Hepatocyte (in vitro differentiated cells): Measurements from ENCODE around the gene TCP11L1.

Experiments used
- EZH2 ChIP-seq: fragments of 200-600 bp; sonication (generic); IDR thresholded peaks from 2 replicates; pipeline ENCODE4 v1.6.1; 2016; ENCODE audit warnings: antibody characterized with exemption, mild to moderate bottlenecking, borderline replicate concordance
- EZH2phosphoT487 ChIP-seq: fragments of 200-600 bp; sonication (generic); IDR thresholded peaks from one replicate; pipeline ENCODE4 v1.6.1; 2018; ENCODE audit warnings: antibody characterized with exemption, mild to moderate bottlenecking, low read depth, moderate library complexity; ENCODE audit not compliant: unreplicated experiment, severe bottlenecking
- TF ChIP-seq, protein P1 (sequence below): fragments of 200-600 bp; sonication (generic); IDR thresholded peaks from 2 replicates; pipeline ENCODE4 v1.5.1; 2016; ENCODE audit warnings: antibody characterized with exemption, mild to moderate bottlenecking; ENCODE audit not compliant: poor library complexity

DNA sequence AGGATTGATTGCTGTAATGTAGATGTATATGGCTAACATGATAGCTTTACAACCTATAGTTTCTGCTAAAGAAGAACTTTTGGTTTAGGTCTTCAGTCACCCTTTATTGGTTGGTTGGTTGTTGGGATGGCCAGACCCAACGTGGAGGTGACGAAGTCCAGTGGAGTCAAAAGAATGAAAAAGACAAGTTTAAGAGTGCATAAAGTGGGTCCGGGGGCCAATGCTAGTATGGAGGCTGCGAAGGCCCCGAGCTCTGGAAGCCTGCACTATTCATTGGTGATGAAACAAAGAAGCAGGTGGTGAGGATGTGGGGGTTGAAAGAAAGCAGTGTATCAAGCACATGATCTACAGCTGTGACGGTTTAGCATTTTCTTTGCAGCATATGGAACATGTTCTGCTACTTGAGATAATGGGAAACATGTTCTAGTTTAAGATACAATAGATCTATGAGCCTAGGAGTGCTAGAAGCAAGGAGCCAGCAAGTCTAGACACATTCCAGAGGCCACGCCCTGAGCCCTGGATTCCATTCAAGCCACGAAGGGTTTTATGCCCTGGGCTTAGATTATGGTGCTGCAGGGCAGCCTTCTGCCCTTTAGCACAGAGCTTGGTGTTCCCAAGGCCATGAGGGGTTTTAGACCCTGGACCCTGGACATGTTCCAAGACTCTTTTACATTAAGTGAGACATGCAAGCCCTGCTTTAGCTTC, 6.3 kb downstream of the TCP11L1 start:
- TF ChIP-seq EZH2 (no peak), EZH2phosphoT487 (no peak)
- TF ChIP-seq, protein P1, sequence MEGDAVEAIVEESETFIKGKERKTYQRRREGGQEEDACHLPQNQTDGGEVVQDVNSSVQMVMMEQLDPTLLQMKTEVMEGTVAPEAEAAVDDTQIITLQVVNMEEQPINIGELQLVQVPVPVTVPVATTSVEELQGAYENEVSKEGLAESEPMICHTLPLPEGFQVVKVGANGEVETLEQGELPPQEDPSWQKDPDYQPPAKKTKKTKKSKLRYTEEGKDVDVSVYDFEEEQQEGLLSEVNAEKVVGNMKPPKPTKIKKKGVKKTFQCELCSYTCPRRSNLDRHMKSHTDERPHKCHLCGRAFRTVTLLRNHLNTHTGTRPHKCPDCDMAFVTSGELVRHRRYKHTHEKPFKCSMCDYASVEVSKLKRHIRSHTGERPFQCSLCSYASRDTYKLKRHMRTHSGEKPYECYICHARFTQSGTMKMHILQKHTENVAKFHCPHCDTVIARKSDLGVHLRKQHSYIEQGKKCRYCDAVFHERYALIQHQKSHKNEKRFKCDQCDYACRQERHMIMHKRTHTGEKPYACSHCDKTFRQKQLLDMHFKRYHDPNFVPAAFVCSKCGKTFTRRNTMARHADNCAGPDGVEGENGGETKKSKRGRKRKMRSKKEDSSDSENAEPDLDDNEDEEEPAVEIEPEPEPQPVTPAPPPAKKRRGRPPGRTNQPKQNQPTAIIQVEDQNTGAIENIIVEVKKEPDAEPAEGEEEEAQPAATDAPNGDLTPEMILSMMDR, result no peak
